H1 (cell line): ENCODE measurements around the gene ACTL6A. TPM values are rescaled to one million over a fixed set of nuclear protein-coding genes. Genes with fewer than 3 reads are reported as not detected.

ENCODE experiments used
- CTCF ChIA-PET: fragments of 300-600 bp; sonication (Branson Sonifier 250); formaldehyde crosslinking; loops from one replicate; lab custom pipeline; 2021; ENCODE audit not compliant: partially characterized antibody; lab: Charles Lee
- POLR2A ChIA-PET: fragments of 300-600 bp; sonication (Branson Sonifier 250); formaldehyde crosslinking; loops from one replicate; lab custom pipeline; 2021; ENCODE audit warnings: inconsistent platforms; ENCODE audit not compliant: partially characterized antibody; lab: Charles Lee
- DNase-seq, 2 experiments: peaks; one replicate each; pipeline versions ENCODE4 v3.0.0 to v3.0.0-alpha.2; 2010 to 2022; ENCODE audit warnings: low spot score in 2 of 2, low read depth in 1 of 2, mixed read lengths in 1 of 2
- FAIRE-seq: peaks from 2 replicates; lab custom pipeline; 2011; peaks lifted over from hg19 to GRCh38; lab: Jason Lieb, UNC
- H2AFZ ChIP-seq: 2 replicates; pipeline ENCODE4 v1.8.1; 2012; ENCODE audit warnings: low read length, inconsistent platforms
- H2AK5ac ChIP-seq: 2 replicates; pipeline ENCODE4 v1.6.1; 2013; ENCODE audit warnings: low read depth, low read length
- H2BK120ac ChIP-seq: replicated peaks from 2 replicates; pipeline ENCODE3; 2013; ENCODE audit warnings: low read depth, low read length, inconsistent platforms
- H2BK12ac ChIP-seq: 2 replicates; pipeline ENCODE4 v1.6.1; 2013; ENCODE audit warnings: low read depth, low read length
- H2BK15ac ChIP-seq: 2 replicates; pipeline ENCODE4 v1.6.1; 2013; ENCODE audit warnings: low read length
- H2BK20ac ChIP-seq: 2 replicates; pipeline ENCODE4 v1.6.1; 2013; ENCODE audit warnings: low read length
- H2BK5ac ChIP-seq: 2 replicates; pipeline ENCODE4 v1.6.1; 2013; ENCODE audit warnings: low read depth, low read length
- H3K14ac ChIP-seq: 2 replicates; pipeline ENCODE4 v1.6.1; 2013; ENCODE audit warnings: inconsistent platforms; ENCODE audit not compliant: insufficient read length
- H3K18ac ChIP-seq: 2 replicates; pipeline ENCODE4 v1.6.1; 2013; ENCODE audit warnings: low read length; ENCODE audit errors: extremely low read depth
- H3K23ac ChIP-seq: 2 replicates; pipeline ENCODE4 v1.6.1; 2013; ENCODE audit warnings: inconsistent platforms; ENCODE audit not compliant: insufficient read length
- H3K23me2 ChIP-seq: 2 replicates; pipeline ENCODE4 v1.6.1; 2013; ENCODE audit warnings: low read depth, low read length
- H3K27ac ChIP-seq: 2 replicates; pipeline ENCODE4 v1.6.1; 2011; ENCODE audit warnings: low read depth, low read length, inconsistent platforms
- H3K27me3 ChIP-seq, 4 experiments: replicated peaks in 1 of 4; 1 replicate in 1 of 4; 2 replicates in 3 of 4; pipeline versions ENCODE4 v1.6.1 to v1.8.1; 2011 to 2013; ENCODE audit warnings: low read length in 3 of 4, mild to moderate bottlenecking in 3 of 4, inconsistent platforms in 2 of 4, mixed read lengths in 2 of 4, moderate library complexity in 1 of 4; ENCODE audit not compliant: control insufficient read depth in 3 of 4, insufficient read depth in 3 of 4; ENCODE audit errors: extremely low read depth in 1 of 4
- H3K36me3 ChIP-seq, 4 experiments: 2 replicates each; pipeline versions ENCODE4 v1.6.1 to v1.8.1; 2011 to 2013; ENCODE audit warnings: mild to moderate bottlenecking in 4 of 4, low read length in 3 of 4, moderate library complexity in 2 of 4, control low read depth in 1 of 4, inconsistent platforms in 1 of 4; ENCODE audit not compliant: insufficient read depth in 4 of 4, control insufficient read depth in 2 of 4
- H3K4ac ChIP-seq: replicated peaks from 2 replicates; pipeline ENCODE3; 2013; ENCODE audit warnings: low read length, low read depth, mixed read lengths, inconsistent platforms; ENCODE audit not compliant: insufficient read length
- H3K4me1 ChIP-seq, 4 experiments: replicated peaks in 1 of 4; 1 replicate in 1 of 4; 2 replicates in 3 of 4; pipeline versions ENCODE4 v1.6.1 to v1.8.1; 2011 to 2013; ENCODE audit warnings: low read length in 3 of 4, inconsistent platforms in 2 of 4, mixed read lengths in 1 of 4; ENCODE audit not compliant: insufficient read depth in 4 of 4, control insufficient read depth in 3 of 4
- H3K4me2 ChIP-seq, 2 experiments: 2 replicates each; pipeline versions ENCODE4 v1.6.1 to v1.8.1; 2011 to 2013; ENCODE audit warnings: low read depth in 2 of 2, low read length in 2 of 2, control low read depth in 1 of 2, inconsistent platforms in 1 of 2, mild to moderate bottlenecking in 1 of 2; ENCODE audit not compliant: insufficient read depth in 1 of 2
- H3K4me3 ChIP-seq, 4 experiments: fragments of 200-600, 300-600 bp in 1 of 4; sonication (generic), shearing (Covaris generic), sonication (Bioruptor Twin) in 1 of 4; 2 replicates each; pipeline versions ENCODE4 v1.5.1 to v1.8.1; 2011 to 2016; ENCODE audit warnings: low read length in 4 of 4, low read depth in 3 of 4, control low read depth in 2 of 4, inconsistent platforms in 2 of 4, mild to moderate bottlenecking in 2 of 4, mixed read lengths in 1 of 4, moderate library complexity in 1 of 4; ENCODE audit not compliant: insufficient read depth in 2 of 4; ENCODE audit errors: extremely low read depth in 1 of 4
- H3K56ac ChIP-seq: replicated peaks from 2 replicates; pipeline ENCODE3; 2013; ENCODE audit warnings: low read depth, mild to moderate bottlenecking, mixed read lengths, low read length, inconsistent platforms; ENCODE audit not compliant: insufficient read length
- H3K79me1 ChIP-seq: 2 replicates; pipeline ENCODE4 v1.6.1; 2013; ENCODE audit warnings: low read depth, low read length, control low read depth
- H3K79me2 ChIP-seq, 2 experiments: 2 replicates each; pipeline versions ENCODE4 v1.6.1 to v1.8.1; 2012 to 2013; ENCODE audit warnings: low read length in 2 of 2, mild to moderate bottlenecking in 2 of 2, inconsistent platforms in 1 of 2; ENCODE audit not compliant: insufficient read depth in 2 of 2, control insufficient read depth in 1 of 2
- H3K9ac ChIP-seq, 4 experiments: replicated peaks in 1 of 4; 1 replicate in 1 of 4; 2 replicates in 3 of 4; pipeline versions ENCODE4 v1.6.1 to v1.8.1; 2011 to 2013; ENCODE audit warnings: low read depth in 3 of 4, low read length in 3 of 4, control low read depth in 2 of 4, mild to moderate bottlenecking in 2 of 4, moderate library complexity in 2 of 4, inconsistent platforms in 1 of 4; ENCODE audit errors: extremely low read depth in 1 of 4
- H3K9me3 ChIP-seq, 2 experiments: 2 replicates each; pipeline versions ENCODE4 v1.6.1 to v1.8.1; 2012 to 2013; ENCODE audit warnings: mild to moderate bottlenecking in 2 of 2, moderate library complexity in 2 of 2, control low read depth in 1 of 2, inconsistent platforms in 1 of 2, low read depth in 1 of 2, low read length in 1 of 2, mixed read lengths in 1 of 2; ENCODE audit not compliant: insufficient read depth in 2 of 2
- H4K20me1 ChIP-seq, 2 experiments: replicated peaks in 1 of 2; 2 replicates each; pipeline versions ENCODE3 to v1.8.1; 2011 to 2013; ENCODE audit warnings: inconsistent platforms in 2 of 2, low read length in 2 of 2, mild to moderate bottlenecking in 1 of 2; ENCODE audit not compliant: insufficient read depth in 2 of 2, control insufficient read depth in 1 of 2
- H4K5ac ChIP-seq: 2 replicates; pipeline ENCODE4 v1.6.1; 2013; ENCODE audit warnings: low read length, low read depth, mixed read lengths, inconsistent platforms; ENCODE audit not compliant: insufficient read length
- H4K8ac ChIP-seq: 2 replicates; pipeline ENCODE4 v1.8.0; 2013; ENCODE audit warnings: mild to moderate bottlenecking, moderate library complexity, low read length, inconsistent platforms; ENCODE audit not compliant: insufficient read depth; ENCODE audit errors: extremely low read depth
- H4K91ac ChIP-seq: replicated peaks from 2 replicates; pipeline ENCODE3; 2013; ENCODE audit warnings: low read length, mixed read lengths, inconsistent platforms; ENCODE audit not compliant: insufficient read length
- GABPA ChIP-seq: IDR thresholded peaks from 2 replicates; pipeline ENCODE4 v1.6.1; 2011; ENCODE audit warnings: mild to moderate bottlenecking, low read length, moderate library complexity, borderline replicate concordance; ENCODE audit not compliant: insufficient read depth
- JUN ChIP-seq: IDR thresholded peaks from 2 replicates; pipeline ENCODE4 v1.6.1; 2011; ENCODE audit warnings: low read depth, mild to moderate bottlenecking, improper control_type of control experiment, low read length
- POU5F1 ChIP-seq: IDR thresholded peaks from 2 replicates; pipeline ENCODE4 v1.6.1; 2011; ENCODE audit warnings: low read depth, mild to moderate bottlenecking, low read length, moderate library complexity
- RFX5 ChIP-seq: IDR thresholded peaks from 2 replicates; pipeline ENCODE4 v1.6.1; 2011; ENCODE audit warnings: low read depth, low read length, improper control_type of control experiment, borderline replicate concordance
- SAP30 ChIP-seq: fragments of 300-600 bp; sonication (generic); IDR thresholded peaks from 2 replicates; pipeline ENCODE4 v1.7.1; 2012; ENCODE audit warnings: low read length, moderate library complexity, mild to moderate bottlenecking, inconsistent platforms; ENCODE audit not compliant: insufficient read depth, insufficient replicate concordance
- SIRT6 ChIP-seq: IDR thresholded peaks from one replicate; pipeline ENCODE4 v1.7.1; 2012; ENCODE audit warnings: low read length, inconsistent platforms
- TAF7 ChIP-seq: optimal IDR thresholded peaks from 2 replicates; pipeline ENCODE3; 2011; ENCODE audit warnings: low read depth, mild to moderate bottlenecking, inconsistent platforms, low read length, moderate library complexity, borderline replicate concordance
- WGBS, 2 experiments: shearing (Covaris generic) in 1 of 2; methylation state at CpG; one replicate each; pipeline versions ENCODE4 v1.1.6 to v1.1.7; 2013 to 2015; ENCODE audit warnings: low lambda C conversion rate in 2 of 2, mixed read lengths in 2 of 2, inconsistent platforms in 1 of 2, low coverage in 1 of 2, missing lambda C conversion rate in 1 of 2; ENCODE audit not compliant: insufficient replicate concordance in 2 of 2, insufficient coverage in 1 of 2, insufficient read length in 1 of 2; ENCODE audit errors: extremely low coverage in 1 of 2, missing lambda C conversion rate in 1 of 2; 5-methylcytosine and 5-hydroxymethylcytosine counted together
- polyA plus RNA-seq, 7 experiments: library from polyadenylated mRNA; depleted of rRNA in 3 of 7; stranded (reverse) in 5 of 7; unstranded in 2 of 7; fragments of >200 nt in 5 of 7; fragments of 200-250 nt in 2 of 7; gene quantifications; 1 replicate in 5 of 7; 2 replicates in 1 of 7; 4 replicates in 1 of 7; pipeline versions ENCODE4 v1.2.1 to v1.2.3, GENCODE V29; 2011 to 2013; ENCODE audit warnings: missing spikeins in 2 of 7, mixed read lengths in 2 of 7
- total RNA-seq: library from RNA; stranded (reverse); fragmentation: NEBNext Ultra II Directional; extraction: Animal tissue kit (Norgen Biotek cat#: 25700); gene quantifications from 2 replicates; pipeline ENCODE4 v1.2.1, GENCODE V29; 2021

ACTL6A gene
- total and polyA plus RNA-seq, 2 of the 8 experiments (the other 6 are each of a cell fraction or from before 2014, with no cell fraction given): 76.9 to 99.5 TPM

DNA sequence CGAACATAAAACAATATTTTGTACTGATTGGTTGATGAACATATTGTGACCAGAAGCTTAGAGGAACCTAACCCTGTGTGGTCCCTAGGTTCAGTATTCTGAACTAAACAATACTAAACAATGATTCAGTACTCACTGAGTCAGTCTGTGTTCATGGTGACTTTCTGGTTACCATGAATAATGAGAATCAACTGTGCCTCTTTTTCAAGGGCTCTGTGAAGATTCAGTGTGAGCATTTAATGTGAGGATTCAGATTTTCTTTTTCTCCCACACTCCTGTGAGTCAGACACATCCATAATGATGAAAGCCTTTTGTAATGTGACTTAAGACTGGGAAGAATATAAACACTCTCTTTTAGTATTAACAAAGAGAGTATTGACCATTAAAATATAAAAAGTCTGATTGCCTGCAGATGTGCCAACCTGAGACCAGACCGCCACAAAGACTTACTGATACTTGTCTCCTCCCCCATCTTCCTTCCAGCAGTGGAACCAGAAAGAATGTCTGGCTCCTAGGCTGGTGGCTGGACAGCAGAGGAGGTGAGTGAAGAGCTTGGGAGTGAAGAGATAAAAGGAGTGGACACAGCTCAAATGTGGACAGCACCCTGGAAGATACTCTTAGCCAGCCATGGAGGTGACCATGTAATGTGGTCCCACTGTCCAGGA is 17.6 kb upstream of the ACTL6A start:
- no peak overlapping the region for H3K9ac ChIP-seq
- H3K79me1 ChIP-seq: no peaks in the 10 kb centered on the region
- H3K23me2 ChIP-seq: no peaks in the 10 kb centered on the region
- POLR2A ChIA-PET: no interaction called here
- H3K36me3 ChIP-seq: no peaks in the 10 kb centered on the region
- H4K20me1 ChIP-seq: no peaks in the 10 kb centered on the region
- H2BK15ac ChIP-seq: no peak overlapping the region
- H2BK20ac ChIP-seq: no peak overlapping the region
- no peak overlapping the region for H3K27ac ChIP-seq
- DNase-seq (no peak), FAIRE-seq (no peak)
- H3K9me3 ChIP-seq: no peaks in the 10 kb centered on the region
- H3K4me2 ChIP-seq: no peak overlapping the region
- no peak overlapping the region for H3K4me3 ChIP-seq
- no peaks in the 10 kb centered on the region for H3K79me2 ChIP-seq
- no peak overlapping the region for H3K14ac ChIP-seq
- H2AFZ ChIP-seq: no peak overlapping the region
- no peak overlapping the region for H2BK12ac ChIP-seq
- CTCF ChIA-PET: interaction anchor here (0.7 kb wide), 1 partner anchor 116 kb away, joined by 3 read pairs; no protein-coding TSS in a partner anchor
- no peak overlapping the region for H2BK5ac ChIP-seq
- H2AK5ac ChIP-seq: no peak overlapping the region
- no peaks in the 10 kb centered on the region for H3K27me3 ChIP-seq
- WGBS, 2 experiments: 95% methylated on average over 2 of the region's 2 CpGs; no CpG with 5 or more reads in 1 of the 2 experiments
- TF ChIP-seq GABPA: no peak
- TF ChIP-seq POU5F1: no peak
- TF ChIP-seq RFX5: no peak
- TF ChIP-seq SAP30: no peak
- no peak for TF ChIP-seq JUN
- no peak for TF ChIP-seq SIRT6
- TF ChIP-seq TAF7: no peak
- H4K8ac ChIP-seq: no peak overlapping the region
- H2BK120ac ChIP-seq: no peak overlapping the region
- no peak overlapping the region for H3K23ac ChIP-seq
- H4K5ac ChIP-seq: no peak overlapping the region
- peaks cover 0 to 4% (median 0%) of the 10 kb centered on the region in 4 experiments; a peak in 2 of 7 replicates for H3K4me1 ChIP-seq
- no peak overlapping the region for H4K91ac ChIP-seq
- H3K56ac ChIP-seq: no peak overlapping the region
- no peak overlapping the region for H3K4ac ChIP-seq
- H3K18ac ChIP-seq: no peak overlapping the region
